ENCODE data around the gene TET3.

Gene TET3

DNA sequence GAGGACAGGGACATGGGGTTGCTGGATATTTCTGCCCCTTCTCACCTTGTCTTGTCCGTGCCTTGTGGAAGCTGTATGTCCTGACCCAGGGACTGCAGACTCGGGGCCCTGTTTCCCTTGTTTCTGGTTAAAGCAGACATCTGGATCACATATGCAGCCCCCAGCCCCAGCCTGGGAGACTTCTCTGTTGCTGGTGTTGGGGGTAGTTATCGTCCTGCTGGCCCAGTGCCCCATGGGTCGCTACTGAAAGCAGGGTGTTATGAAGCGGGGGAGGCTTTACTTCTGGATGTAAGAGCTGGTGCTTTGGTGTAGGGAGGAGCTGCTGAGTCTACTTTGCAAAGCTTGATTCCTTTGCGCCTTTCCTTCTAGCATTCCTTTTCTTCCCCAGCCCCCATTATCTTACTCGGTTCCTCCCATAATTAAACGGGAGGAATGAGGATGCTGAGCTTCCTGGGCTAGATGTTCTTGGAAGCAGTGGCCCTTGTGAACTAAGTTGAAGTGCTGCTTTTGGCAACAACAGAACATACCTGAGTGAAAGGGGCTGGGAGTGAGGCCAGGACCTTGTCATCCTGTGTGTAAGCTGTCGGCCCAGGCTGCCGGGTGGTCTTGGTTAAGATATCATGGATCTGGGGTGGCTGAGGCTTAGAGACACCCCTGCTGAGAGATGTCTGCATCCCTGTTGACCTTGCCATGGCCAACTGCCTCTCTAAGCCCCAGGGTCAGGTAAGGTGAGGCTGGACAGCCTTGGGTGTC, 3.4 kb downstream of the TET3 start:
- no peak for DNase-seq

- DNase-seq = no peak
These were observed 5.3 kb downstream of the TET3 start for GRCh38 chr2:73989972-73990371.

- no peak for DNase-seq
These were observed 5.8 kb downstream of the TET3 start for GRCh38 chr2:73990531-73990930.

- no peak for DNase-seq
These were observed 7.3 kb downstream of the TET3 start for GRCh38 chr2:73992036-73992435.

GRCh38 chr2:73993376-73993775, 8.7 kb downstream of the TET3 start:
- no peak for DNase-seq

- DNase-seq = no peak
These were observed 9.1 kb downstream of the TET3 start for GRCh38 chr2:73993778-73994177.

DNA sequence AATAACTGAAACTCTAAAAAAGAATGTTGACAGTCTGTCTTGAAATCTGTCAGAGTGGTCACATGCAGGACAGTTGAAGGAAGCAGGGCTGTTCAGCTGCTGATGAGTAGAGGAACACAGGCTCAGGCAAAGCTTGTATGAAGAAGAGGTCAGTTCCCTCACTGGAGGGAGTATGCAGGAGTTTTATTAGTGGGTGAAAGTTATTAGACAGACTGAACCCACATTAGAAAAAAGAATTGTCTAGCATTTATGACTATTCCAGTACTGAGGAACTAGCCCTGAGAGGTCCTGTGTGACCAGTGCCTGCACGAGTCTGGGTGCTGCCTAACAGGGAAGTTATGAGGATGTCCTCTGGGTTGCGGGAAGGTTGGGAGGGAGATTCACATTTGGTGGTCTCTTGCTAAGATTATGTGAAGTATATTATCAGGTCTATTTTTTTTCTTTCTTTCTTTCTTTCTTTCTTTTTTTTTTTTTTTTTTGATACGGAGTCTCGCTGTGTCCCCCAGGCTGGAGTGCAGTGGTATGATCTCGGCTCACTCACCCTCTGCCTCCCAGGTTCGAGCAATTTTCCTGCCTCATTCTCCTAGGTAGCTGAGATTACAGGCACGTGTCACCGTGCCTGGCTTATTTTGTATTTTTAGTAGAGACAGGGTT, 9.6 kb downstream of the TET3 start:
- no peak for DNase-seq

- no peak for DNase-seq
These were observed 11.1 kb downstream of the TET3 start for GRCh38 chr2:73995810-73996209.

DNA sequence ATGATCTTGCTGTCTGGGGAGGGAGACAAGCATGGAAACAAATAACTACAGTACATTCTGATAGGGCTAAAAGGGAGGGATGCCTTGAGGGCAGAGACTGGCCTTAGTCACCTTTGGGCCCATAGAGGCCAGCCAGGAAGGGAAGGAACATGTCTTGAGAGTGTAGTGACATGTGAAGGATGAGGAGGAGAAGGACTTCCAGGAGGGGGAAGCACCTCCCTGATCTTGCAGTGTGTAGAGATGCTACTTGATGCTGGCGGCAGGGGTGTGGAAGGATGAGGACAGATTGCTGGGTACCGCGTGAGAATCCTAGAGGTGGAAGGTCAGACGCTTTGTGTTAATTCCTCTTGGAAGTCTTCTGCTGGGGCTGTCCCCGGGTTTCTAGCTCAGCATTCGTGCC, 13.1 kb downstream of the TET3 start:
- DNase-seq = no peak

DNA sequence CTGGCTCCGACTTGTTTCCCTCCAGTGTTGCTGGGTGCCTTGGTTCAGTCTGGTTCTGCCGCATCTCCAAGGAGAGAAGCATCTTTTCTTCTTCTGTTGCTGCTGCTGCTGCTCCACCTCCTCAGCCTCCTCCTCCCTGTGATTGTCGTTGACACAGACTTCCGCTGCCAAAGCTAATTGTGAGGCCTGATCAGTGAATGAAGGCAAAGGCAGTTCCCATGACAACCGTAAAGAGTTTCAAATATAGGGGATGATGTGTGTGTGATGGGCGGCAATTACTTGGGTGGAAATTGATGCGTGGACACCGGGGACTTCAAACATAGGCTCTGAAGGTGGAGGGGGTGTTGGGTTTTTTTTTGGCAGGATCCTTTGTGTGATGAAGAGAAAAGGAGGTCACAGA, 13.7 kb downstream of the TET3 start:
- DNase-seq = no peak

GRCh38 chr2:73998933-73999332, 14.2 kb downstream of the TET3 start:
- no peak for DNase-seq

DNA sequence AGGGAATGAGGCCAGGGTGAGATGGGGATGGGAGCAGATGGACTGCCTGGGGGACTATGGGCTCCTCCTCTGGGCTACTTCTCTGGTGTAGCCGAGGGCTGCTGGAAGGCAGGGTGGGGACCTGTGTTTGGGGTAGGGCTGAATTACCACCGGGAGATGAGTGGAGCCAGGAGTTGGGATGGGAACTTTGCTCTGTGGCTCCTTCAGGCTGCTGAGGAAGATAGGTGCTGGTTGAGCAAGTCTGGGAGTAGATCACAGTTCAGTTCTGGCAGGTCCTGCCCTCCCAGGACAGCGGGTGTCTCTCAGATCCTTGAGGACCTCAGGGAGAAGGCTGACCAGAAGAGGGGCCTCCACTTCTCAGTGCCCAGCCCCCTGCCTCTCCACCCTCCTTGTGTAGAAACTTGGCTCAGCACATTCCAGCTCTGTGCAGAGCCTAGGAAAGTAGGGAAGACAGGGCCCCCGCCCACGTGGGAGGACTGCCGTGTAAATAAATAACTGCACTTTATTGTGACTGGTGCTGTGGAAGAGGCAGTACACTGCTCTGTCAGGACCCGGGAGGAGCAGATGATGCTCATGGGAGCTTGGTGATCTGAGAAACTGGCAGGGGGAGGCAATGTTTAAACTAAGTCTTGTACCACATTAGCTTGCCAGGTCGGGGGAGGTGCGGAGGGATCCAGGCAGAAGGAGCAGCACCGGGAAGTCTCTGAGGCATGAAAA, 15.3 kb downstream of the TET3 start:
- no peak for DNase-seq

GRCh38 chr2:74000666-74001065, 16.0 kb downstream of the TET3 start:
- DNase-seq = no peak

DNA sequence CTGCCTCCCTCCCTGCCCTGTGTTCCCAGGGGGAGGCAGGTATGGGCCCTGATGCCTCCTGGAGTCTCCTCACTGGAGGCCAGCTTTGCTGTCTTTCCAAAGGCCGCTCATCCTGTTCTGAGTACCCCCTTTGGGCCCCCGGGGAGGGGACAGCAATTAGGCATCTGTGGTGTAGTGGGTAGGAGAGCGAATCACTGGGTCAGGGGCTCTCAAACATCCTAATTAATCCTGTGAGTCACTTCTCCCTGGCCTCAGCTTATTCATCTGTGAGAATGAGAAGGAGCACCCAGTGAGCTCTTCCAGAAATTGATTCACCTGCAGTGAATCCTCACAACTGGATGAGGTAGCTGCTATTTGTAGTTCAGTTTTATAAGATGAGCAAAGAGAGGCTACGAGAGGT, 16.4 kb downstream of the TET3 start:
- no peak for DNase-seq

GRCh38 chr2:74001781-74002504, 17.2 kb downstream of the TET3 start:
- no peak for DNase-seq

DNA sequence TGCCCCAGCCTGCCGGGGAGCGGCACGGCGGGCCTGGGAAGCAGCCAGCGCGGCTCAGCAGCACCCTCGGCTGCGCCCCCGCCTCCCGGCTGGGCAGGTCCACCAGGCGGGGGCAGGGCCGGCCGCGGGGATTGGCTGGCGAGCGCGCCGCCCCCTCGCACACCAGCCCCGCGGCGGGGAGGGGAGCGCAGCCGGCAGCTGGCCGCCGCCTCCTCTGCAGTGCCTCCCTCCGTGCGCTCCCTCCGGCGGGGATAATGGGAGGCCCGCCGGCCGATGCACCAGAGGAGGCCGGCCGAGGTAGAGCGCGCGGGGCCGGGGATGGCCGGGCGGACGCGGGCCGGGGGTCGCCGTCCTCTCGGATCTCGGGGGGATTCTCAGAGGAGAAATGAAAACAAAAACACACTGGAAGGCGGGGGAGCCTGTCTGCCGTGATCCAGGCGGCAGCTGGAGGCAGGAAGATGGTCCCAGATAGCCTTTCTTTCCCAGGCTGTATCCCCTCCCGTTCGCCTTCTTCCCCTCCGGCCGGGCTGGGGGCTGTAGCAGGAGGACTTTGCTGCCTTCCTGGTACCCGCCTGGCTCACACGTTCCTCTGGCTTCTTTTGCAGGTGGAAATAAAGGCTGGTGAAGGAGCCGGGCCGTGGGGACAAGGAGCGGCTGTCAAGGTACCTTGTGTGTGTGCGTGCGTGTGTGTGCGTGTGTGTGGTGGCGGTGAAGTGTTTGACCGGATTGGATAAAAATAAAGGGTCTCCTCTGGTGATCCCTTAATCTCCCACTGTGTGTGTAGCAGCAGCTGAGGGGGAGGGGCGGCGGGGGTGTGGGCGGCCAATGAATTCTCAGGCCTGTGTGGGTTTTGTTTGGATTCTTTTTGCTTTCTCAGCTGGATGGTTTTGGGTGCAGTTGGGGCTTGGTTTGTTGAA, 18.1 kb downstream of the TET3 start:
- peak; percentile 83 for DNase-seq

DNA sequence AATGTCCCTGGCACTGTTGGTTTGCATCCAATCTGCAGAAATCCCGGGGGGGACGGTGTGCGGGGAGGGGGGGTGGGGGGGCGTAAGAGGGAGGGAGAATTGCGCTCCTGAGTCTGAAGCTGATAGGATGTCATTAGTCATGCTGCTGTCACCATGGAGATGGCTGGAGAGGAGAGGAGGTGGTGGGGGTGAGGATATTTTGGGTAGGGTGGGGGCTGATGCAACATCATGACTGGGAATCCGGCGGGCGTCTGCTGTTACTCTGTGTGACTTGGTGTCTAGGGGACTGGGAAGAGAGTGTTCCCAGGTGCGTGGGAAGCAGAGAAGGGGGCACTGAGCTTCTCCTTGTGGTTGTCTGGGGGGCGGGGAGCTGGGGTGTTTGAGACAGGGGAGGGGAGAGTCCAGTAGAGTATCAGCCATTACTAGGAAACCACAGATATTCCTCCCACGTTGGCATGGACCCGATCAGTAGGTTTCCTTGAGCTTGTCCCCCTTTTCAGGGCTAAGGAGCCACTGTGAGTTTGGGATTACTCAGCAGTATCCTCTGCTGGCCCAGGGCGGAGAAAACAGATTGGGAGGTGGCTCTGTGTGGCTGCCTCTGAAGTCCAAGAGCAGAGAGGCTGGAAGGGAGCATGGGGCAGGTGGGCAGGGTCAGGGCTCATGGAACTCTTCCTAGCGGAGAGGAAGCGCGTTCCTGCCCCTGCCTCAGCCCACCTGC, 18.9 kb downstream of the TET3 start:
- no peak for DNase-seq

DNA sequence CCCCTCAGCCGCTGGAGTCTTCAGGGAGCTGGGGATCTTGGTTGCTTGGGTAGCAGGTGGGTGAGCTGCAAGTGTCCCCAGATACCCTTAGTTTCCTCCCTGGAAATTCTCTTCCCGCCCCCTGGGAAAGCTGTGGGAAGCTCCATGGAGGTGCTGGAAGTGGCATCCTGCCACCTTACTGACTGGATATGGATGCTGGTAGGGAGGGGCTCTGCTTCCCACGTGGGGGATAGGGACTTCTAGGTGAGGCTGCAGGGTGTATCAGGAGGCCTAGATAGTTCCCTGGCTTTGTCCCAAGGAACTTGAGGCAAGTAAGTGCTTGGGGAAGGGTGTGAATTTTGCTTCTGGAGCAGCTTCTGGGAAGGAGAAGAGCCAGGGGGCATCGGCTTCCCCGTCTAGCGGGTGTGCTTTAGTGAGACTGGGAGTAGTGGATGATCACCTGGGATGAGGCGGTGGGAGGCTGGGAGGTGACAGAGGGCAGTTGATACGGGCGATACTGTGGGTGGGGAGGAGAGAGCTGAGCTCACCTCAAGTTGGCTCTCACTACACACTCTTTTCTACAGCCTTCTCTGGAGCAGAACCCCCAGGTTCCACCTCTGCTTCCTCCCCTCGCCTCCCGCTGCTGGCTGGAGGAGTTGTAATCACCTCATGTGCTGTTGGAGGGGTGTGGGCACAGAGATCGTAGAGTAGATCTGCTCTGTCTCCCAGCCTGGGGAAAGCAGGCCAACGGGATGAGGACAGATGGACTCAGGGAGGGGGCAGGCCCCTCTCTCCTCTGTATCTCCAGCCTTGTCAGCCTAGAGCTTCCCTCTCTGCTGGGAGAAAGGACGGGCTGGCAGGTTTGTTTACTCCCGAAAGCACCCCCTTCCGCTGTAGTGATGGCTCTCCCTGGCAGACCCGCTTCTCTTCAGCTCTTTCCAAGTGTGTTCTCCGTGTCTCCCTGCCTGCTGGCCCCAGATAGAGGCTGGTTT, 19.8 kb downstream of the TET3 start:
- no peak for DNase-seq

DNA sequence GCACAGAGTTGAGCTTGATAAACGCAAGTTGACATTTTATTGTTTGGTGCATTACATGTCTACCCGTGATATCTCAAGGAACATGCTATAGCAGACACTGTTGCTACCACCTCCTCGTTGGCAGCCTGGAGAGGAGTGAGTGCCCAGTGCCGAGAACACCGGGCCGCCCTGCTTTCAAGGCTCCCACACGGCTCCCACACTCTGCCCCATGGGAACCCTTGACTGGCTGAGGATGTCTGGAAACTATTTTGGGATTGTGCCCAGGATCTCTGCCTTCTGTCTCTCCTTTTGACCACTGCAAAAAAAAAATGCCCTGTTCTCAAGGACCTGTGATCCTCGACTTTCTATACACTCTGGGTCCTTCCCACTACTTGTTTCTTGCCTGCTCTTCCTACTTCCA, 21.1 kb downstream of the TET3 start:
- DNase-seq = no peak

DNA sequence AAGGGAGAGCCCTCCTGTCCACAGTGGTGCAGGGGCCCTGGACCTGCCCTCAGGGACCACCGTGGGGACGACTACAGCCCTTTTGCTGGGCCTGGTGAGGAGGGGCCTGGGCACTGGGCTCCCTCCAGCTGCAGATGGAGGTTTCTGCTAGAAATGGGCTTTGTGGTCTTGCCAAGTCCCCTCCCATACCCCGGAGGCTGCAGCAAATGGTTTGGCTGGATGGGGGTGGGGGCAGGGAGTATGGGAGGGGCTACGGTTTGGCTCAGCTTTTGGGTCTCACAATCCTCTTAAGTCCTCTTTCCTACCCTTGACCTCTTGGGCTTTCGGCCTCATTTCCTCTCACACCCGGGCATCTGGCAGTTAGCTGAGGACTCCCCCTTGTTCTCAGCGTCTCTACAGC, 21.7 kb downstream of the TET3 start:
- DNase-seq = no peak

Measured in NCI-H1105 (cell line).